Stimulated activated CD8-positive, alpha-beta memory T cell treated with anti-CD3 and anti-CD28 coated beads, Interleukin-12 subunit alpha, Interleukin-12 subunit beta, amount 100 ng/mL, for 1 hour (primary cell): ENCODE data around the gene BHLHA15.

Source experiments
- DNase-seq: peaks from one replicate; pipeline ENCODE4 v3.0.0-alpha.2; 2020; ENCODE audit warnings: low read depth

BHLHA15 gene

DNA sequence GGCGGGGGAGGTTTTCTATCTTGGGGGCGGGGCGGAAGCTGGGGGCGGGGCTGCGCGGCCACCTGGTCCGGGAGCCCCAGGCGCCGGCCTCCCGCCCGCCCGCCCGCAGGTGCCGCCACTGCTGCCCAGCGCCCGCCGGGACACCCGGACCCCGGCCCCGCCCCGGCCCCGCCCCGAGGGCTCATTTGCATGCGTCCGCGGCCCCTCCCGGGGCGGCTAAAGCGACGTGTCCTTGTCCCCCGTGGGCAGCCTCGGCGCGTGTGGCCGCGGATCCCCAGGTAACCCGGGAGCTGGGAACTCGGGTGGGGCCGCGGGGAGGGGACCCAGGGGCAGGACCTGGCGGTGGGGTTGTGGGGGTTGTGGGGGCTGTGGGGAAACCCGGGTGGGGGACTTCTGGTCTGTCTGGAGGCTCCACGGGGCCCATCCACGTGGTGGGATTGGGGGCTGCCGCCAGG, at the start of gene BHLHA15:
Gene BHLHA15 (plus strand): TSS at position 219 of the 455 bp plus-strand sequence. CDS start 871 bp downstream, outside the sequence.
- DNase-seq = no peak

DNA sequence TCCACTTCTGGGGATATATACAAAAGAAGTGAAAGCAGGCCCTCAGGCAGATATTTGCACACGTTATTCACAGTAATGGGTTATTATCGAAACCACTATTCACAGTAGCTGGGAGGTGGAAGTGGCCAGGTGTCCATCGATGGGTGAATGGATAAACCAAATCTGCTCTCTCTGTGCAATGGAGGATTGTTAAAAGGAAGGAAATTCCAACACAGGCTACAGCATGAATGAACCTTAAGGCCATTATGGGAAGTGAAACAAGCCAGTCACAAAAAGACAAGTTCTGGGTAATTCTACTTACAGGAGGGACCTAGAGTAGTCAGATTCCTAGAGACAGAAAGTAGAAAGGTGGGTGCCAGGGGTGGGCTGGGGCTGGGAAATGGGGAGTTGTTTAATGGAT, 48.5 kb upstream of the BHLHA15 start:
- no peak for DNase-seq

DNA sequence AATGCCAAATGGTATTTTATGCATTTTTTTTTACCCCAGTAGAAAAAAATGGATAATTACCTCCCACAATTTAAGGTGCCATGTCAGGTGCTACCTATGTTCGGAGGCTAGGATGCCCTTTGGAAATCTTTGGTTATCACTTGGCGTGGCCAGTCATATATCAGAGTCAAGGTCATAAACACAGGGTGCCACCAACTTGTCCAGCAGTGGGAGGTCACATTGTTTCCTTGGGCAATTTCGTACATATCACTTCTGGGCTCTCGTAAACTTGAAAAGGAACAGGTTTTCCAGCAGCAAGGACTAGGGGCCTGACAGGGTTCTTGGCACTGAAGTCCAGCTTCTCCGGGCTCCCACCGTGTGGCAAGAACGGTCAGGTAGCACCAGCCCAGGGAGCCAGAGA, 48.0 kb upstream of the BHLHA15 start:
- DNase-seq = no peak

DNA sequence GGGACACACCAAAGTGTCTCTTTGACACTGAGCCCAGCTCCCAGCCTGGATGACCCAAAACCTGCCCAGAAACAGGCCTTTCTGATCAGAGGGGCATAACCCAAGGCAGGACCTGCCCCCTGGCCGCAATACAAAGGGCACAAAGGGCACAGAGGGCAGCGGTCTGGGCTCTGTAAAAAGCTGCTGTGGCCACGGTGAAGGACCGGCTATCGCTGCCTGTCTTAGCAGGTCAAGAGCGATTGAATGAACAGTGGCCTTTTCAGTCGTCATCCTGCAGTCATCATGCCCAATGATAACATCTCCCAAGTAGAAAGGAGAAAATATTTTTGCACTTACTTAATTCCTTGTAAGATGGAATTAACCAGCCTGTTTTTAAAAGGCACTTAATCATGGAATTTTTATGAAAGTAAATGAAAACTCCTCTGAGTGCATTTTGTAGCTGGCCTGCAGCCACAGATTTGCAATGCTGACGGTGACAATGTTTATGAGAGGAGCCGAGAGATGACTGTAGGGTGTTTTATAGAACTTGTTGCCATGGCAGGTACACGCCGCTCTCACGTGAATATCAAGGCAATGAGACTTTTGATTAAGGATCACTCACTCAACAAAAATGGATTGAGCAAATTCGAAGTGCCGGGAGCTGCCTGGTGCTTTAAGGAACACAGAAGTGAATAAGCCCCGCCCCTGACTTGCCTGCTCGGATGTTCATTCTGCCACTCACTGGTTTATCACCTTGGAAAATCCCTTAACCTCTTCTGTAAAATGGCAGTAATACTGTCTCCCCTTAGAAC, 47.3 kb upstream of the BHLHA15 start:
- DNase-seq = no peak

DNA sequence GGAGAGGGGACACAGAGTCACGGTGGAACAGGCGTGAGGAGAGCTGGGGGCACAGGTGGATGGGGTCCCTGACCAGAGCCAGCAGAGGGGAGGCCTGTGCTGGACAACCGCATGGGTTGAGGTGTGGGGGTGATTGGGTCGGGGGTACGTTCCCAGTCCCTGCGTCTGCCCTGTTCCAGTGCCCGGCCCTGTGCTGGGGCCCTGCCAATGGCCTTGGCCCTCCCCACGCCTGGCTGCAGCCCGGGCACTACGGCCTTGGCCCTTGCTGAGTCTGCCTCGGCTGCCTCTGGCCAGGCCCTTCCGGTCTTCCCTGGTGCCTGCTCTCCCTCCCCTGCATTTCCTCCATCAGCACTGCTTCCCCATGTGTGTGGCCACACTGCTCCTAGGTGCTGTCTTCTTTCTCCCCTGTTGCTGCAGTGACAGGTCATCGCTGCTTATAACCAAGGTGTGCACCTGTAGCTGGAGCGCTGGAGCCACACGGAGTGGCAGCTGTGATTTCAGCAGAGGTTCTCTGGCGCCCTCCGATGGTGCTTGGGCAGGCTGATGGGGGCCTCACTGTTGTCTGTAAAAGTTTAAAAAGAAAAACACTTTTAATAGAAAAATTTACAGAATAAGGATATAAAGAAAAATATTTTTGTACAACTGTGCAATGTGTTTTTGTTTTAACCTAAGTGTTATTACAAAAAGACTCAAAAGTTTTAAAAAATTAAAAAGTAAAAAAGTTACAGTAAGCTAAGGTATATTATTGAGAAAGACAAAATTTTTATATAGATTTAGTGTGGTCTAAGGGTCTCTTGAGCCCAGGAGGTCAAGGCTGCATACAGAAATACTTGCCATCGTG, 45.2 kb upstream of the BHLHA15 start:
- peak; percentile 29 for DNase-seq

DNA sequence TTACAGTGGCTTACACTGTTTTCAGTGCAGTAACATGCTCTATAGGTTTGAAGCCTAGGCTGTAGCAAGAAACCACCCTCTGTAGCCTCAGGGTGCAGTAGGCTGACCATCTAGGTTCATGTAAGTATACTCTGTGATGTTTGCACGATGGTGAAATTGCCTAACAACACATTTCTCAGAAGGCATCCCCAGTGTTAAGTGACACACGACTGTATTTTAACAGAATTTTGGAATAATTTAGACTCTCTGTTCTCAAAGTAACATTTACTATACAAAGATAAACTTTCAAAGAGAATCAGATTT, 44.6 kb upstream of the BHLHA15 start:
- DNase-seq = no peak

DNA sequence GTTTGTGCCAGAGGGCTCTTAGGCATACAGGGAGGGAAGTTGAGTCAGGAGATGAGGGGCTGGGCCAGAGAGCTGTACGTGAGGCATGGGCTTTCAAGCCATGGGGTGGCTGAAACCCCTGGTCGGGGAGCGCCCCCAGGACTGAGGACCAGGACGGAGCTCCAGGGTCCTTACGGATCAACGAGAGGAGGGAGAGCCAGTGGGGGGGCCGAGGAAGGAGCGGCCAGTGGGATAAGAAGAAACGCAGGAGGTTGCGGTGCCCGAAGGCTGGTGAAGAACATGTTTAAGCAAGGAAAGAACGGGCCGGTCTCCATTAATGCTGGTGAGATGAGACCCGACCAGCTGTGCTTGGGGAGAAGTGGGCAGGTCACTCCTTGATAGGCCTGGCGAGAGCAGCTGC, 43.6 kb upstream of the BHLHA15 start:
- no peak for DNase-seq

DNA sequence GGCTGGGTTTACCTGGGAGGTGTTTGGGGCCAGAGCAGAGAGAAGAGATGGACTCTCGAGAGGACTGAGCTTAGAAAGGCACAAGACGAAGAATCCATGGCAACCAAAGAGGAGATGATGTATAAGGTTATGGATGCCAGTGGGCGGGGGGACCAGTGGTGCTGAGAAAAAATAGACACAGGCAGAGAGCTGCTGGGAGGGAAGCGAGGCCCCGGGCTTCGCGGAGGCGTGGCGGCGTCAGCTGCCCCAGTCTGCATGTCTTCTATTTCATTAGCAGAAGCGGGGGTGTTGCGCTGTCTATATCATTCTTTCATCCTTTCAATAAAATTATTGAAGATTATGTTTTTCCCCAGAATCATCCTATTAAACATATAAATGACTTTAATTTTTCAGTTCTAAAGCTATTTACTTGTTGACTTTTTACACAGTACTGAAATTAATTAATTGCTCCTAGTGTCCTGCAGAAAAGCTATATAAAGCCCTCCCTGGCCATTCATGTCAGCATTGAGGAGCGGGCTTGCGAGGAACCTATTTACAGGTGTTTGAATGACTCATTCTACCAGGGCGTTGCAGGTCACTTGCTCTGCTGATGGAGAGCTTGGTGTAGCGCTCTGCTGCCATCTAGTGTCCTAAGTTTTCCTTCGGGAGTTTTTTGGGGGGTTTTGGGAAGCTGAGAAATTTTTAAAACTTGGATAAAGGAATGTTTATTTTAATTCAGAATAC, 42.9 kb upstream of the BHLHA15 start:
- DNase-seq = peak; percentile 61

DNA sequence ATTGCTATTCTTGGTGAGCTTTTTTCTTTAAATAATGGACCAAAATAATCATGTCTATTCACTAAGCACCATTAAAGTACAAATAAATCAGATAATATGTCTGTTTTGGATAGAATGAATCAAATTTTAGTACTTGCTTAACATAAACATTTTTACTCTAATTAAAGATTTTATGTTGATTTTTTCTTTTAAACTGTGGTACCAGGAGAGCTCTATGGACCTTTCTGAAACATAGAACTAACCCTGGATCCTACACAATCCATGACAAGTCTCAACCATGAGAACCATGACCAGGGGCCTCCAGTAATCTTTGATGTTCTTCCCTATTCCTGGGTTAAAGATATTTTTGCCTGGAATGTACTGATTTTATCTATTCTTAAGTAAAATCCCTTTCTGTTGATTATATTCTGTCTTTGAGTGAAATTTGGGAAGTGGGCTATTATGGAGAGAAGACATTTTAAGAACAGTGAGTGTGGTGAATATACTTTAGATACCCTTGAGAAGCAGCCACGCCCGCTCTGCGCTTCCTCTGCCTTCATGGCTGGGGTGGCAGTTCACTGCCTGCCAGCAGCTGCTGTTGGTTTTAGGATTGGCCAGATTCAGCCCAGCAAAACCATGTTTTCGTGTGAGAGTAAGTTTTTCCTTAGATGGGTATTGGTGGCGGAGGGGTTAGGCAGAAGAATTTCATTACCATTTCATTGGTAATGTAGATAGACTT, 42.2 kb upstream of the BHLHA15 start:
- DNase-seq = no peak

DNA sequence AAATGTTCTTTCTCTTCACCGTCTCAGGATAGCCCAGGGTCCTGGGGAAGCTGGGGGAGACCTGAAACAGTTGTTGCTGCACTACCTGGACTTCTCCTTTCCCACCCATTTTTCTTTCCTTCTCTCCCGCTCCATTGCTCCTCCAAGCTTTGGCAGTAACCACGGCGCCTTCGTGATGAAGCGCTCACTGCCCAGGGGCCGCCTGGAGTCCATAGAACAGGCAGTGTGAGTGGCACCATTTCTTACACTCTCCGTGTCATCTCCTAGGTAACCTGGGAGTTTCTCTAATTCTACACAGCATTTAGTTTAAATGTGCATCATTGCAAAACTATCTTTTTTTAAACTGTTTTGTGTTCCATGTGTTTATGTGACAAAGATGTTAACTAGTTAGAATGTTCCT, 40.3 kb upstream of the BHLHA15 start:
- DNase-seq = no peak

DNA sequence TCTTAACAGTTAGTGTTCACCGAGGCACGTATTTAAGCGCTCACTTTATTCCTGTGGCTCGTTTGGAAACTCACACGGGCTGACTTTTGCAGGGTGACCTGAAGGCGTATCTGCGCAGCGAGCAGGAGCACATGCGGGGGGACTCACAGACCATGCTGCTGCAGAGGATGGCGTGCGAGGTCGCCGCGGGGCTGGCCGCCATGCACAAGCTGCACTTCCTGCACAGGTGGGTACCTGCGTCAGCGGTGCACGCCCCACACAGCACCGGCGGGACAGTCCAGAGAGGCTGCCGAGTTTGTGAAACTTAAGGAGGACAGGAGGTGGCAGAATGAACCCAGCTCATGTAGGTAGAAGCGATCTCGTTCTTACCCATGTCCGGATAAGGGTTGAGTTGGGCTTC, 39.8 kb upstream of the BHLHA15 start:
- no peak for DNase-seq

DNA sequence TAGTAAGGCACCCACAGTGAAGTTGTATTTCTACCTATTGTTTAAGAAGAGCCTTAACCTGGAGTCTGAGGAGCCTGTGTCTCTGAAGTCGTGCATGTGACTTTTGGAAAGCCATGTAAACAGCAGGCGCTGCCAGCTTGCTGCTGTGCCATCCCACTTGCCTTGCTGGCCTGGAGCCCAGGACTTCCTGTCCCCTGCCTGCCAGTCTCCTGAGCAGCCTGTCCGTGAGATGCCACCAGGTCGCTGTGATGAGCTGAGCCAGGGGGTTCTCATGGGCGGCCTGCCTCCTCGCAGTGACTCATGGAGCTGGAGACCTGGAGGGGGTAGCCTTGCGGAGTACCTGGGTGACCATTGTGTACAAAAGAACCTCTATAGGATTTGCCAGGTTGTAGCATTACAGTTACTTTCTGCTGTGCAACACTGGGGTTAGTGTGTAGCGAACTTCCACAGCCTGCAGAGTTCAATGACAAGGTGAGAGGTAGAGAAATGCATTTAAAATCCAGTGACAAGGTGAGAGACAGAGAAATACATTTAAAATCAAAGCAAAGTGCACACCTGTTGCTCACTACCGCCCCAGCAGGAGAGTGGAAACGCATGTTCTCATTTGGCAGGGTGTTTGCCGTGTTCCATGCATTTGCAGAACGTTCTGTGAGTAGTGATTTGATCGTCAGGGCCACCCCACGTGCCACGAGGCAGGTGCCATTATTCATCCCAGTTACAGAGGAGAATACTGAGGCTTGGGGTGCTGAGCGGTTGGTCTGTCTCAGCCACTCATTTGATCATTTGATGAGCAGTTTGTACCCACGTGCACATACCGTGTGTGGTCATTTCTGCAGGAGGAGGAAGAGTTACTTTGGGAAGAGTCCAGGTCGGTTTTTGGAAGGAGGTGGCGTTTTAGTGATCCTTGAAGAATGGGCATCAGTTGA, 36.6 kb upstream of the BHLHA15 start:
- DNase-seq = no peak

DNA sequence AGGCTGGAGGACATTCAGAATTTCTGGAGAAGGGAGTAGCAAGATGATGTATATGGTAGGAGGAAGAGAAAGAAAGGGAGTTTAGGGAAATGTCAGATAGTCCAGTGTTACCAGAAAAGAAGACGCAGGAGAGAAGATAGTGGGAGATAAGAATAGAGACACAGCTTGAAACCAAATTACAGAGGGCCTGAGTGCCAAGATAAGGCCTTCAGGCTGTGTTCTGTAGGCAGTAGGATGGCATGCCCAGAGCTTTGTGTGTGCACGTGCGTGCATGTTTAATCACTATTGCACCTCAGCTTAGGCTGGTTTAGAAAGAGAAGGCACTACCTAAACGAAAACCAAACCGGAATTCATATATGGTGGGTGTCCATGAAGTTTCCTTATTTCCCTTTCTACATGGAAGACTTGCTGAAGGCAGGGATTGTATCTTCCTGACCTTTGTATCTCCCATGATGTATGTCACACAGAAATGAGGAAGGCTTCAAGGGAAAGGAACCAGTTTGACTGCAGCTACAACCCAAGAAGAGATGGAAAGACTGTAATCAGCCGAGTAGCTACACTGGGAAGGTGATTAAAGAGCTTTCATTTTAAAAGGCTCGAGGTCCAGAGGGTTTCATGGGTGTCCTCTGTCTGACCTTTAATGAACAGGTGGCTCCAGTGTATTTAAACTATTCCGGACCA, 35.8 kb upstream of the BHLHA15 start:
- no peak for DNase-seq

DNA sequence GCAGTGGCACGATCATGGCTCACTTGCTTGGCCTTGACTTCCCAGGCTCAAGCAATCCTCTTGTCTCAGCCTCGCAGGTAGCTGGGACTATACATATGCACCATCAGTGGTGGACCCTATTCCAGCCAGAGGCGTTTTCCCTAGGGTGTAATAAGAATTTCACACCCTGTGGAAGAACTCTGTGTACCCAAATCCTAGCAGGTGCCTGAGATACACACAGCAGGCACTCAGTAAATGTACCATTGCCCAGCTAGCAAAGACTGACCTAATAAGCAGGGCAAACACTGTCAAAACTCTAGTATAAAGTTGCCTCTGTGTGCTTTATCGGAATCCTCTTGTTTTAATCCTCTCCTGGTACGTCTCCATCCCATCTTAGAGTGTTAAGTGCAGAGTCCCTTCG, 33.7 kb upstream of the BHLHA15 start:
- DNase-seq = no peak

DNA sequence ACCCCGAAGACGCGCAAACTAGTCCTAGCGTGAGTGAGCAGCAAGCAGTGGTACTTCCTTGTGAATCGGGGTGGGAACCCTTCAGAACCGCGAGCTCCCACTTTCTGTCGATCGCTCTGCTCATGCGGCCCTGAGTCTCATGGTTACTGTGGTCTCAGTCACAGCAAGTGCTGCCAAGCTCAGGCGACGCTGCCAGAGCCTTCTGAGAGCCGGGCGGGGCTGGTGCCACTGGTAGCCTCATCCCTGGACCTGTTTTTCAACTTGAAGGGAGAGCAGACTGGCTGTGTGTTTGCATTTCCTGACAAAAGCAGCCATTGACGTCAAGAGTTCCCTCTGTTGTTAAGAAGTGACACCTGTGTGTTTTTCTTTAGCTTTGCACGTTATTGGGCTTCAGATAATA, 32.9 kb upstream of the BHLHA15 start:
- DNase-seq = no peak

DNA sequence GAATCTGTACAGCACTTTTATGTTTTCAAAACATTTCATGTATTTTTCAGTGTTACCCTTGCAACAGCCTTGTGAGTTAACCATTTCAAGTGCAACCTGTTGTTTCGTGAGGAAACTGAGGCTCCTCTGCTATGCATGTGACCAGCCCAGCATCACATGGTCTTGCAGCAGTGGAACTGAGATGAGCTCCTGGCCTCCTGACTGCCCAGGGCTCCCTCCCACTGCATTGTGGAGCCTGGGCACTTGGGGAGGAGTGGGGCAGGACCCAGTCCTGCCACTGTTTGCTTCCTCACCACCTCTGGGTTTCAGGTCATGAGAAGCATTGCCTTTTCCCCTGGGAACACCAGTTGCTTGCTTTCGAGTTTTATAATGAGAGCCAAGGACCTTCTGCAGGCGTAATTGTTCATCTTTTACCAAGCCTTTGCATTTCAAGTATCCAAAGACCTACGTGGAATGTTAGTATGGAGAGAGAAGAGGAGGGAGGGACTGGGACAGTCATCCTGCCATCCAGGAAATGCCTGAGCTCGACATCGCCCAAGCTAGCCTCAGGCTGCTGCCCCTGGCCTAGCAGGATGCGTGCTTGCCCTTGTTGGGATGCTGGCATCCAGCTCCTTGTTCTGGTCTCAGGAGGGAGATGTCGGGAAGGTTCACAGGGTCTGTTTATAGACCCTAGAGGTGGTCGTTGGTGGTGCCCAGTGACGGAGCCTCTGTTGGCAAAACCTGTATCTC, 32.3 kb upstream of the BHLHA15 start:
- DNase-seq = no peak

DNA sequence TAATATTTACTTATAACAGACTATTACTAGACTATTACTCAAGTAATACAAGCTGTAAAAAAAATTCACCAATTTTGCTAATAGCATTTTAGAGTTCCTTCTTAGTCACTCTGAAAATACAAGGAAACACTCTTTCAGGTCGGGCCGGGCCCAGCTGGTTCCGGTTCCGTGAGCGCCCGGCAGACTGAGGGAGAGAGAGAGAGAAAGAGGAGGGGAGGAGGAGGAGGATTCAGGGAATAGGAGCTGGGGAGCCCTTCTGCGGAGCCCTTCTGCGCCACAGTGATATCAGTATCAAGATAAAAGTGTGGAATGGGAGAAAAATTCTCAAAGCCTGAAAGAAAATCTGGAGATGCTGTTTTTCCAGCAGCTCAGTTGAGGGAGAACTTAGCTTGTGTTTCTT, 30.5 kb upstream of the BHLHA15 start:
- no peak for DNase-seq

DNA sequence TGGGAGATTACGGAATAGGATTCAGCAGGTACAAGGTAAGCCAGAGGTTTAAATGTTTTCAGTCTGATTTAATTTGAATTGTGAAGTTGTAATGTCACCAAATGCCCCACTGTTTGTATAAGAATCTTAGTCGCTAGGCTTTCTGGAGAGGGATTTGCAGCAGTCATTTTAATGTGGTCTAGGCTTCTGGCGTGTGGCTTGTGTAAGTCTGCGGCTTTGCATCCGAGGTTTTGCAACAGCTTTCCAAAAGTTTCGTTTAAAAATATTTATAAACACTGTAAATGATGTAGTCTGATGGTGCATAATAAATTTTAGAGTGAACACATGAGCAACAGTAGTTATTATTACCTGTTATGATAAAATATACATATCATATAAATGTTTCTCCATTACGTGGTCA, 26.1 kb upstream of the BHLHA15 start:
- DNase-seq = no peak

DNA sequence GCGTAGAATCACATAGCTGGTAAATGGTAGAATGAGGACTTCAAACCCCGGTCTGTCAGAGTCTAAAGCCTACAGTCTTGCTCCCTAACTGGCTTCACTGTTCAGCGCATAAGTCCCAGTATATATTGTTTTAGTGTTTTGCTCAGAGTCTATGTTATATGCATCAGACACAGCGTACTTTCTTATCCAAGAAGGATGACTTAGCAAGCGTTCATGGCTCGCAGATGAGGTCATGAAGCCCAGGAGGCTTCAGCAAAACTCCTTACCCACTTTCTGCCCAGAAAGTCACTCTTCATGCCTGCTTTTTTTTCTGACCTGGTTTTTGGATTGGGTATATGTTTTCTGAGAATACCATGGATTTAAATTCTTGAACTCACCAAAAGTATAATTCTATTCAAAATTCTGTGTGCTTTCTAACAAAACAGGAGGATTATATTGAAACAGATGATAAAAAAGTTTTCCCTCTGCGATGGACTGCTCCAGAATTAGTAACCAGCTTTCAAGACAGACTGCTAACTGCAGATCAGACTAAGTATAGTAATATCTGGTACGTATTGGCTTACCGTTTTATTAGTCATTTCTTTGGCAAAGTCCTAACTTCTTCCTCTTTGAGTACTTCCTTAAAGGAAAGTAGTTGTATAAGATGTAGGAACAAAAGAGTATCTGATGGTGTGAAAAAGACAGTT, 24.6 kb upstream of the BHLHA15 start:
- no peak for DNase-seq
